Neural progenitor cell (in vitro differentiated cells): ENCODE results near the gene UGT1A6. TPM values are rescaled to one million over a fixed set of nuclear protein-coding genes. Genes with fewer than 3 reads are reported as not detected.
A peak's percentile ranks its signal among the peaks of the same experiment; 100 is the strongest.

Experiments
- DNase-seq: peaks from one replicate; pipeline ENCODE4 v3.0.0-alpha.2; 2016; ENCODE audit warnings: low spot score
- H2AFZ ChIP-seq: fragments of 200-600 bp; sonication (generic); replicated peaks from 2 replicates; pipeline ENCODE4 v1.6.1; 2016; ENCODE audit warnings: antibody characterized with exemption
- H3F3A ChIP-seq: fragments of 200-600 bp; sonication (generic); 2 replicates; pipeline ENCODE4 v1.6.1; 2016; ENCODE audit warnings: antibody characterized with exemption, low read depth
- H3K27ac ChIP-seq: fragments of 200-600 bp; sonication (generic); 2 replicates; pipeline ENCODE4 v1.5.1; 2016; ENCODE audit warnings: mild to moderate bottlenecking
- H3K27me3 ChIP-seq: fragments of 200-600 bp; sonication (generic); 2 replicates; pipeline ENCODE4 v1.6.1; 2016; ENCODE audit warnings: mild to moderate bottlenecking, moderate library complexity
- H3K36me3 ChIP-seq: fragments of 200-600 bp; sonication (generic); 2 replicates; pipeline ENCODE4 v1.5.1; 2016
- H3K4me1 ChIP-seq: fragments of 200-600 bp; sonication (generic); 2 replicates; pipeline ENCODE4 v1.6.1; 2016; ENCODE audit warnings: mixed run types
- H3K4me2 ChIP-seq: fragments of 200-600 bp; sonication (generic); 2 replicates; pipeline ENCODE4 v1.6.1; 2016
- H3K4me3 ChIP-seq: fragments of 200-600 bp; sonication (generic); 2 replicates; pipeline ENCODE4 v1.5.1; 2016
- H3K79me2 ChIP-seq: fragments of 200-600 bp; sonication (generic); 2 replicates; pipeline ENCODE4 v1.6.1; 2016; ENCODE audit warnings: low read depth
- H3K9ac ChIP-seq: fragments of 200-600 bp; sonication (generic); 2 replicates; pipeline ENCODE4 v1.6.1; 2016
- H3K9me3 ChIP-seq: fragments of 200-600 bp; sonication (generic); 2 replicates; pipeline ENCODE4 v1.5.1; 2016; ENCODE audit warnings: low read depth
- H4K20me1 ChIP-seq: fragments of 200-600 bp; sonication (generic); 2 replicates; pipeline ENCODE4 v1.6.1; 2016; ENCODE audit warnings: low read depth
- H3K27ac Mint-ChIP-seq: 3 replicates; pipeline ENCODE4 v1.8.0; 2021; ENCODE audit warnings: mixed read lengths
- H3K27me3 Mint-ChIP-seq: 2 replicates; pipeline ENCODE4 v1.8.0; 2022; ENCODE audit warnings: low read depth, mild to moderate bottlenecking, inconsistent platforms, moderate library complexity, mixed read lengths; ENCODE audit not compliant: insufficient read depth
- H3K36me3 Mint-ChIP-seq: 3 replicates; pipeline ENCODE4 v1.8.0; 2021; ENCODE audit warnings: mixed read lengths
- H3K4me1 Mint-ChIP-seq: 3 replicates; pipeline ENCODE4 v1.8.0; 2021; ENCODE audit warnings: mixed read lengths
- H3K4me3 Mint-ChIP-seq: 3 replicates; pipeline ENCODE4 v1.8.0; 2021; ENCODE audit warnings: mild to moderate bottlenecking, moderate library complexity, mixed read lengths
- H3K9me3 Mint-ChIP-seq: 3 replicates; pipeline ENCODE4 v1.8.0; 2020; ENCODE audit warnings: mixed read lengths
- EZH2 ChIP-seq: fragments of 200-600 bp; sonication (generic); IDR thresholded peaks from 2 replicates; pipeline ENCODE4 v1.6.1; 2017; ENCODE audit warnings: antibody characterized with exemption, mild to moderate bottlenecking, moderate library complexity
- EZH2phosphoT487 ChIP-seq: fragments of 200-600 bp; sonication (generic); IDR thresholded peaks from 2 replicates; pipeline ENCODE4 v1.6.1; 2017; ENCODE audit warnings: antibody characterized with exemption
- total RNA-seq: library from RNA; depleted of rRNA; stranded (reverse); fragments of >200 nt; gene quantifications from 2 replicates; pipeline ENCODE4 v1.2.3, GENCODE V29; 2015; ENCODE audit warnings: low replicate concordance
- TF ChIP-seq, protein P1 (sequence below): fragments of 200-600 bp; sonication (generic); IDR thresholded peaks from 2 replicates; pipeline ENCODE4 v1.5.1; 2017; ENCODE audit warnings: antibody characterized with exemption, mild to moderate bottlenecking

Gene UGT1A6
- total RNA-seq, 1 donor from 2014 or later = not detected

DNA sequence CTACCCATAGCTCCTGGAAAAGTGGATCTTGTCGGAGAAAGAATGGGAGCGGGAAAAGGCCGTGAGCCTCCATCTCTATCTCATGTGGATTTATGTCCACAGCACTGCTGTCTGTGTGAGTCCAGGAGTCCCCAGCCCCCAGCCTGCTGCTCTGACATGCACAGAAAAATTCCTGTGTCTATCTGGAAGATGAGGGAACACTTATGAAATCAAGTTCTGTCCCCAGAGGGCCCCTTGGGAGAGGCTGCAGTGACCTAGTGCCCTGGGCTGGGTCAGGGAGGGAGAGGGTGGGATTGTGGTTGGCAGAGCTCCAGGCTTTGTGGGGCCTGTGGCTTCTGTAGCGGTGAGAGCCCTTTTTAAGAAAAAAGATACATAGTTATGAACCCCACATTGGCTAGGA is 124.1 kb downstream of the UGT1A6 start:
- Mint-ChIP-seq H3K9me3 (no peaks in the 10 kb centered on the region), H3K27me3 (peaks cover 4% of the 10 kb centered on the region), H3K4me3 (no peak overlapping the region), H3K36me3 (no peaks in the 10 kb centered on the region), H3K27ac (peak overlapping the region; percentile 46), H3K4me1 (peaks cover 10% of the 10 kb centered on the region)
- H3K36me3 ChIP-seq = no peaks in the 10 kb centered on the region
- no peak for DNase-seq
- no peak overlapping the region for H3K4me2 ChIP-seq
- no peak for TF ChIP-seq EZH2
- no peaks in the 10 kb centered on the region for H3K4me1 ChIP-seq
- H3F3A ChIP-seq = no peaks in the 10 kb centered on the region
- no peak overlapping the region for H3K9ac ChIP-seq
- no peak overlapping the region for H2AFZ ChIP-seq
- no peaks in the 10 kb centered on the region for H3K9me3 ChIP-seq
- no peak overlapping the region for H3K4me3 ChIP-seq
- no peak overlapping the region for H3K27ac ChIP-seq
- H3K79me2 ChIP-seq = no peaks in the 10 kb centered on the region
- H3K27me3 ChIP-seq = no peaks in the 10 kb centered on the region
- H4K20me1 ChIP-seq = no peaks in the 10 kb centered on the region

DNA sequence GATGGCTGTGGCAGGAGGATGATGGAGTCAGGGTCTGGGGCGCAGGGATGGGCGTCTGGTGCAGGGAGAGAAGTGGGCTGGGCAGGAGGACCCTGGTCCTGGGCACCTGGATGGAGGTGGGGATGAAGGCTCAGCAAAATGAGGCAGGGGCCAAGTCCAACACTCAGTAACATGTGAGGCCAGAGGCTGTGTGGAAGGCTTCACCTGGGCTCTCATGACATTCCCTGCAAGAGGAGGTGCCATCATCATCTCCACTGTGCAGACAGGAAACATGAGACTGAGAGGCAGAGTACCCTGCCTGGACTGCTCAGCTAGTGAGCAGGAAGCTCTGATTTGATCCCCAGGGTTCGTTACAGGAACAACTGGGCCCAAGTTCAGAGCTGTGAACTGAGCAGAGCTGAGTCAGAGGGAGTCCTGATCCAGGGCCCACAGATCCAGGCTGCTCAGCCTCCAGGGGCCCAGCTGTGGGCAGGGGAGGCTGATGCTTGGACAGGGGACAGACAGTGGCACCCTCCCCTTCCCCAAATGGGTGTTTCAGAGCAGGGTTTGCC is 124.7 kb downstream of the UGT1A6 start:
- Histone ChIP-seq H2AFZ (no peak overlapping the region), H4K20me1 (no peaks in the 10 kb centered on the region), H3K9me3 (no peaks in the 10 kb centered on the region), H3K27ac (no peak overlapping the region), H3F3A (no peaks in the 10 kb centered on the region), H3K4me2 (no peak overlapping the region), H3K36me3 (no peaks in the 10 kb centered on the region), H3K9ac (no peak overlapping the region), H3K27me3 (no peaks in the 10 kb centered on the region), H3K4me3 (no peak overlapping the region), H3K4me1 (no peaks in the 10 kb centered on the region), H3K79me2 (no peaks in the 10 kb centered on the region)
- H3K27ac Mint-ChIP-seq = no peak overlapping the region
- H3K4me1 Mint-ChIP-seq = peaks cover 10% of the 10 kb centered on the region
- TF ChIP-seq EZH2phosphoT487 (no peak), EZH2 (no peak)
- TF ChIP-seq, protein P1, sequence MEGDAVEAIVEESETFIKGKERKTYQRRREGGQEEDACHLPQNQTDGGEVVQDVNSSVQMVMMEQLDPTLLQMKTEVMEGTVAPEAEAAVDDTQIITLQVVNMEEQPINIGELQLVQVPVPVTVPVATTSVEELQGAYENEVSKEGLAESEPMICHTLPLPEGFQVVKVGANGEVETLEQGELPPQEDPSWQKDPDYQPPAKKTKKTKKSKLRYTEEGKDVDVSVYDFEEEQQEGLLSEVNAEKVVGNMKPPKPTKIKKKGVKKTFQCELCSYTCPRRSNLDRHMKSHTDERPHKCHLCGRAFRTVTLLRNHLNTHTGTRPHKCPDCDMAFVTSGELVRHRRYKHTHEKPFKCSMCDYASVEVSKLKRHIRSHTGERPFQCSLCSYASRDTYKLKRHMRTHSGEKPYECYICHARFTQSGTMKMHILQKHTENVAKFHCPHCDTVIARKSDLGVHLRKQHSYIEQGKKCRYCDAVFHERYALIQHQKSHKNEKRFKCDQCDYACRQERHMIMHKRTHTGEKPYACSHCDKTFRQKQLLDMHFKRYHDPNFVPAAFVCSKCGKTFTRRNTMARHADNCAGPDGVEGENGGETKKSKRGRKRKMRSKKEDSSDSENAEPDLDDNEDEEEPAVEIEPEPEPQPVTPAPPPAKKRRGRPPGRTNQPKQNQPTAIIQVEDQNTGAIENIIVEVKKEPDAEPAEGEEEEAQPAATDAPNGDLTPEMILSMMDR = no peak
- H3K27me3 Mint-ChIP-seq = peaks cover 4% of the 10 kb centered on the region
- DNase-seq = no peak
- H3K9me3 Mint-ChIP-seq = no peaks in the 10 kb centered on the region
- H3K36me3 Mint-ChIP-seq = no peaks in the 10 kb centered on the region
- peak overlapping the region; percentile 65 for H3K4me3 Mint-ChIP-seq

DNA sequence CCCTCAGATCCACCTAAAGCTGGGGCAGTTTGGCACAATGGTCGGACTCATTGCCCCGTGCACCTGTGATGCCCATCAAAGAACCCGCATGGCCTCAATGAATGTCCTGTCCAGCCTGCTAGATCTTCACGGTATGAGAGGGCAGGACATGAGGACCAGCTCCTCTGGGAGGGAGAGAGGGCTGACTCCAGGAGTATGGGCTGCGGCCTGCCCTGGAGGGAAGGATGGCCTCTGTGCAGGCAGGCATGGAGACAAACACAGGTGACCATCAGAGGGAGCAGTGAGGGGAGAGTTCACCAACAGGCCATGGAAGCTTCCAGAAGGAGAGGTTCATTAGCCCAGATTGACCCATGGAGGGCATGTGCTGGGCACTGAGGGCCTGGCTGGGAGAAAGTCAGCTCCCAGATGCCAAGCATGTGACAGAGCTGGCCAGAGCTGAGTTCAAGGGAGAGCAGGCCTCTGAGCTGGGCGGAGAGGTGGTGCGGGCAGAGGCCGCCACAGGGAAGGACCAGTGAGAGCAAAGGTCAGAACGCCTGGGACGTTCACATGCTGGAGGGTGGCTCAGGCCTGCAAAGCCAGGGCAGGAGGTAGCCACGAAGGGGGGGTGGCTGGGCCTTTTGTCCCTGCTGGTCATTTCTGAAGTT is 125.4 kb downstream of the UGT1A6 start:
- no peak for DNase-seq
- Mint-ChIP-seq H3K4me3 (no peak overlapping the region), H3K9me3 (no peaks in the 10 kb centered on the region), H3K27ac (no peak overlapping the region), H3K36me3 (no peaks in the 10 kb centered on the region), H3K27me3 (peaks cover 4% of the 10 kb centered on the region), H3K4me1 (peaks cover 10% of the 10 kb centered on the region)
- H3K27ac ChIP-seq = no peak overlapping the region
- no peaks in the 10 kb centered on the region for H3K9me3 ChIP-seq
- TF ChIP-seq EZH2 (no peak), EZH2phosphoT487 (no peak)
- TF ChIP-seq, protein P1 = no peak
- no peak overlapping the region for H3K4me3 ChIP-seq
- H3K4me2 ChIP-seq = no peak overlapping the region
- no peaks in the 10 kb centered on the region for H3K36me3 ChIP-seq
- H3F3A ChIP-seq = no peaks in the 10 kb centered on the region
- no peaks in the 10 kb centered on the region for H3K79me2 ChIP-seq
- no peaks in the 10 kb centered on the region for H3K27me3 ChIP-seq
- H3K9ac ChIP-seq = no peak overlapping the region
- no peak overlapping the region for H2AFZ ChIP-seq
- no peaks in the 10 kb centered on the region for H4K20me1 ChIP-seq
- no peaks in the 10 kb centered on the region for H3K4me1 ChIP-seq
